NCI-H2196 treated with DMSO at 0.1 percent for 48 hours (cell line): ENCODE data around the gene ZSCAN18.

Source experiments
- DNase-seq: peaks from one replicate; lab custom pipeline; 2025; ENCODE audit not compliant: unreplicated experiment; lab: John Stamatoyannopoulos, UW

ZSCAN18 gene

GRCh38 chr19:58044886-58045285 is 53.1 kb downstream of the ZSCAN18 start:
- DNase-seq, result no peak

- no peak for DNase-seq
Measured at GRCh38 chr19:58044391-58044790, 53.6 kb downstream of the ZSCAN18 start.

- DNase-seq, result no peak
Measured at GRCh38 chr19:58042495-58043340, 55.3 kb downstream of the ZSCAN18 start.

GRCh38 chr19:58040751-58041525 is 57.1 kb downstream of the ZSCAN18 start:
- no peak for DNase-seq

- DNase-seq, result no peak
Measured at GRCh38 chr19:58038688-58039204, 59.3 kb downstream of the ZSCAN18 start.

- no peak for DNase-seq
Measured at GRCh38 chr19:58037927-58038687, 59.9 kb downstream of the ZSCAN18 start.

- DNase-seq, result no peak
Measured at GRCh38 chr19:58035863-58036262, 62.2 kb downstream of the ZSCAN18 start.

- no peak for DNase-seq
Measured at GRCh38 chr19:58034477-58034793, 63.6 kb downstream of the ZSCAN18 start.
